ENCODE data around the gene SEMA6A. TPM values are rescaled to one million over a fixed set of nuclear protein-coding genes. Genes with fewer than 3 reads are reported as not detected.

Gene SEMA6A
- total RNA-seq, 1 donor from 2014 or later = 84.2 TPM

- H3K36me3 Mint-ChIP-seq = no peaks in the 10 kb centered on the region
- H3K4me3 Mint-ChIP-seq = no peak overlapping the region
- DNase-seq (ENCODE audit: extremely low spot score, unreplicated experiment) = no peak
- H3K27me3 Mint-ChIP-seq = no peaks in the 10 kb centered on the region
- H3K4me1 Mint-ChIP-seq (ENCODE audit: unreplicated experiment) = peaks cover 25% of the 10 kb centered on the region
- TF ChIP-seq CTCF (conservative IDR thresholded peaks at IDR 0.05) = no peak
- H3K27ac Mint-ChIP-seq = no peak overlapping the region
- H3K9me3 Mint-ChIP-seq = no peaks in the 10 kb centered on the region
These were observed 170.6 kb downstream of the SEMA6A start for GRCh38 chr5:116404016-116404415.

GRCh38 chr5:116402235-116402634, 172.4 kb downstream of the SEMA6A start:
- DNase-seq (ENCODE audit: extremely low spot score, unreplicated experiment) = no peak
- Mint-ChIP-seq H3K36me3 (no peaks in the 10 kb centered on the region), H3K27me3 (no peaks in the 10 kb centered on the region), H3K9me3 (no peaks in the 10 kb centered on the region), H3K4me1 (ENCODE audit: unreplicated experiment) (peaks cover 25% of the 10 kb centered on the region), H3K27ac (no peak overlapping the region), H3K4me3 (no peak overlapping the region)
- TF ChIP-seq CTCF (conservative IDR thresholded peaks at IDR 0.05) = no peak

GRCh38 chr5:116401576-116401975, 173.0 kb downstream of the SEMA6A start:
- Mint-ChIP-seq H3K4me1 (ENCODE audit: unreplicated experiment) (peaks cover 25% of the 10 kb centered on the region), H3K27ac (no peak overlapping the region), H3K9me3 (no peaks in the 10 kb centered on the region), H3K36me3 (no peaks in the 10 kb centered on the region), H3K4me3 (peak overlapping the region; percentile 3), H3K27me3 (no peaks in the 10 kb centered on the region)
- TF ChIP-seq CTCF (conservative IDR thresholded peaks at IDR 0.05) = no peak
- no peak for DNase-seq (ENCODE audit: extremely low spot score, unreplicated experiment)

- no peak for TF ChIP-seq CTCF (conservative IDR thresholded peaks at IDR 0.05)
- no peak for DNase-seq (ENCODE audit: extremely low spot score, unreplicated experiment)
- no peaks in the 10 kb centered on the region for H3K36me3 Mint-ChIP-seq
- H3K9me3 Mint-ChIP-seq = no peaks in the 10 kb centered on the region
- H3K4me3 Mint-ChIP-seq = no peak overlapping the region
- no peaks in the 10 kb centered on the region for H3K27me3 Mint-ChIP-seq
- peaks cover 15% of the 10 kb centered on the region for H3K4me1 Mint-ChIP-seq (ENCODE audit: unreplicated experiment)
- no peak overlapping the region for H3K27ac Mint-ChIP-seq
These were observed 178.0 kb downstream of the SEMA6A start for GRCh38 chr5:116396476-116397099.

- Mint-ChIP-seq H3K27me3 (no peaks in the 10 kb centered on the region), H3K9me3 (no peaks in the 10 kb centered on the region), H3K4me3 (peak overlapping the region; percentile 24), H3K27ac (peak overlapping the region; percentile 14), H3K36me3 (no peaks in the 10 kb centered on the region), H3K4me1 (ENCODE audit: unreplicated experiment) (peaks cover 9% of the 10 kb centered on the region)
- no peak for TF ChIP-seq CTCF (conservative IDR thresholded peaks at IDR 0.05)
- no peak for DNase-seq (ENCODE audit: extremely low spot score, unreplicated experiment)
These were observed 178.9 kb downstream of the SEMA6A start for GRCh38 chr5:116395631-116396203.

Data from type B pancreatic cell (in vitro differentiated cells).